IPS-18a (cell line): ENCODE results near the gene MET.
A peak's percentile ranks its signal among the peaks of the same experiment; 100 is the strongest.

Experiments used
- H3K27ac ChIP-seq: one replicate; pipeline ENCODE4 v1.5.1; 2013; ENCODE audit warnings: low read length
- H3K27me3 ChIP-seq: one replicate; pipeline ENCODE4 v1.6.1; 2013; ENCODE audit warnings: mild to moderate bottlenecking, low read length; ENCODE audit not compliant: control insufficient read depth, insufficient read depth
- H3K36me3 ChIP-seq: one replicate; pipeline ENCODE4 v1.6.1; 2013; ENCODE audit warnings: low read depth, low read length; ENCODE audit not compliant: control insufficient read depth
- H3K4me1 ChIP-seq: one replicate; pipeline ENCODE4 v1.6.1; 2013; ENCODE audit warnings: low read depth, low read length; ENCODE audit not compliant: control insufficient read depth
- H3K4me3 ChIP-seq: one replicate; pipeline ENCODE4 v1.5.1; 2013; ENCODE audit warnings: low read length
- H3K9ac ChIP-seq: one replicate; pipeline ENCODE4 v1.6.1; 2013; ENCODE audit warnings: mild to moderate bottlenecking, low read length, moderate library complexity
- H3K9me3 ChIP-seq: one replicate; pipeline ENCODE4 v1.6.1; 2013; ENCODE audit warnings: low read depth, low read length; ENCODE audit not compliant: control insufficient read depth

Gene MET

DNA sequence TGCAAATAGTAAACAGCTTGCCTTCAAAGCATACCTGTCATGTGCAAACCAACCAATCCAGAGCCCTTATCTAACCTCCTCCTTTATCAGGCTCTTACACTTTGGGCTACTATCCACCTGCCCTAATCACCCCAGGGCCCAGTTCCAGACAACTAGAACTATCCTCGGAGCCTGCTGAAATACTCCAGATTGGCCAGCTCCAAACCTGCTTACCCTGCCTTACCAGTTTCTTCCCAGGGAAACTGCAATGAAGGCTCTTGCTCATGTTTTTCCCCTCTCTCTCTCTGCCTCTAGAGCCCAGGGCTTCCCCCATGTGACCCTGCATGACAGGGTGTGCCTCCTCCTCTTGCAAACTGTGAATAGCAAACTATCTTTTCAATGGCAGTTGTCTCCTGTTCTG lies 109.0 kb downstream of the MET start:
- peaks cover 18% of the 10 kb centered on the region for H3K4me1 ChIP-seq
- no peak overlapping the region for H3K4me3 ChIP-seq
- no peaks in the 10 kb centered on the region for H3K36me3 ChIP-seq
- no peaks in the 10 kb centered on the region for H3K27me3 ChIP-seq
- H3K27ac ChIP-seq = no peak overlapping the region
- H3K9me3 ChIP-seq = no peaks in the 10 kb centered on the region
- no peak overlapping the region for H3K9ac ChIP-seq

DNA sequence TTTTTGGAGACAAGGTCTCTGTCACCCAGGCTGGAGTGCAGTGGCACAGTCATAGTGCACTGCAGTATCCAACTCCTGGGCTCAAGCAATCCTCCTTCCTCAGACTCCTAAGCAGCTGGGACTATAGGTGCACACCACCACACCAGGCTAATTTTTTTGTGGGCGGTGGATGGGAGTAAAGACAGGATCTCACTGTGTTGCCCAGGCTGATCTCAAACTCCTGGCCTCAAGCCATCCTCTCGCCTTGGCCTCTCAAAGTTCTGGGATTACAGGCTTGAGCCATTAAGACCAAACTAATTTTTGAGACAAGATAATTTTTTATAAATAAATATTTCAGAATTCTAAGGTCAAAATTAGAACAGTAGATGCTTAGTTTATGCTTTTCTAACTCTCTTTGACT lies 109.6 kb downstream of the MET start:
- H3K27me3 ChIP-seq = no peaks in the 10 kb centered on the region
- H3K36me3 ChIP-seq = no peaks in the 10 kb centered on the region
- H3K9me3 ChIP-seq = no peaks in the 10 kb centered on the region
- no peak overlapping the region for H3K9ac ChIP-seq
- H3K4me3 ChIP-seq = no peak overlapping the region
- no peak overlapping the region for H3K27ac ChIP-seq
- peaks cover 18% of the 10 kb centered on the region for H3K4me1 ChIP-seq

DNA sequence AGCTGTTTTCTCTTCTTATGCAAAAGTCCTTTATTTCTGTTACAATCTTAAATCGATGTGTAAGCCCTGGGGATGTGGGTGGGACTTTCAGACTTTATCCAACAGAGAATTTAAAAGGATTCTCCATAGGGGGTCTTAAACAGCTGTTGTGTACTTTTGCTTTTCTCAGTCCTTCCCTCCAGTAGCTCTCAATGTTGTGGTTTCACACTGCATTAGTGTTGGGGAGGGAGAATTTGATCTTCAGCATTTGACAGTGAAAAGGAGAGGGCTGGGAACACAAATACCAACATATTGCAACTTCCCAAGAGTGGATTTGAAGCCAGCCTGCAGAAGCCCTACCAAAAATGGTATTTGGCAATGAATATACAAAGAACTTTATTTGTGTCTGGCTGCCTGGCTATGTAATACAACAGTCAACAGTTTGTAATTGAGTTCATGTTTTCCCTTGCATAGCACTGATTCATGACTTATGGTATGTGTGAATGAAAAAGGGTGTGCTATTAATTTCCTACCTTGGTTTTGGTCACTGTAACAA lies 110.2 kb downstream of the MET start:
- H3K4me3 ChIP-seq = peak overlapping the region; percentile 27
- no peak overlapping the region for H3K27ac ChIP-seq
- no peaks in the 10 kb centered on the region for H3K27me3 ChIP-seq
- H3K9me3 ChIP-seq = no peaks in the 10 kb centered on the region
- no peak overlapping the region for H3K9ac ChIP-seq
- peaks cover 18% of the 10 kb centered on the region for H3K4me1 ChIP-seq
- H3K36me3 ChIP-seq = no peaks in the 10 kb centered on the region

DNA sequence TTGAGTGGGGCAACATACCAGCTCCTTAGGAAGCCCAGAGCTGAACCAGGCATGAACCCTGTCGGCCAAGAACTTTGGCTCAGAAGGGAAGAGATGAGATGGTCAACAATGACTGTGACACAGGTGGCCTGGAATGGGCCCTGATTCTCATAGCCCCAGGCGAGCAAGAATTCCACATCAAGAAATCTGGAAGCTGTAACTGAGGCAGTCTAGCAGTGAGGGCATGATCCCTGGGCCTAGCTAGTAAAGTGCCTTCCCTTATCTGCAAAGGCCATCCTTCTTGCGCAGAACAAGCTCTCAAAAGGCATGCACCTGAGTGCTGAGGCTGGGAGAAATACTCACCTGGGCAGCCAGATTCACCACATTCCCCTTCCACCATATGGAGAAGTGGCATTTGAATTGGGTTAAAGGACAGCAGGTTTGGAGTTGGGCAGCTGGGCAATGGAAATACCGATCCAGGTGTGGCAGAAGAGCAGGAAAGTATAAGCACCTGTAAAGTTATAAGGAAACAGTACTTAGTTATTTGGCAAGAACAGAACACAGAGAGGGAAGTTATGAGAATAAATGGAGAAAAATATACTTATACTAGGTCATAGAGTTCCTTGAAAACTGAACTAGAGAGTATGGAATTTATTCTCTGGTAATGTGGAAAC lies 111.8 kb downstream of the MET start:
- Histone ChIP-seq H3K36me3 (no peaks in the 10 kb centered on the region), H3K27ac (no peak overlapping the region), H3K27me3 (no peaks in the 10 kb centered on the region), H3K4me3 (no peak overlapping the region), H3K4me1 (peaks cover 18% of the 10 kb centered on the region), H3K9me3 (no peaks in the 10 kb centered on the region), H3K9ac (no peak overlapping the region)

DNA sequence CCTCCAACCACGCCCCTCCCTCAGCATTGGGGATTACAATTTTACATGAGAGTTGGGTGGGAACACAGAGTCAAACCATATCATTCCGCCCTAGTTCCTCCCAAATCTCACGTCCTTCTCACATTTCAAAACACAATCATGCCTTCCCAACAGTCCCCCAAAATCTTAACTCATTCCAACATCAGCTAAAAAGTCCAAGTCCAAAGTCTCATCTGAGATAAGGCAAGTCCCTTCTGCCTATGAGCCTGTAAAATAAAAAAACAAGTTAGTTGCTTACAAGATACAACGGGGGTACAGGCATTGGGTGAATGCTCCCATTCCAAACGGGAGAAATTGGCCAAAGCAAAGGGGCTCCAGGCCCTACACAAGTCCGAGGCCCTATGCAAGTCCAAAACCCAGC lies 112.7 kb downstream of the MET start:
- no peak overlapping the region for H3K9ac ChIP-seq
- no peaks in the 10 kb centered on the region for H3K27me3 ChIP-seq
- H3K4me3 ChIP-seq = no peak overlapping the region
- no peaks in the 10 kb centered on the region for H3K36me3 ChIP-seq
- no peaks in the 10 kb centered on the region for H3K9me3 ChIP-seq
- peaks cover 18% of the 10 kb centered on the region for H3K4me1 ChIP-seq
- no peak overlapping the region for H3K27ac ChIP-seq

DNA sequence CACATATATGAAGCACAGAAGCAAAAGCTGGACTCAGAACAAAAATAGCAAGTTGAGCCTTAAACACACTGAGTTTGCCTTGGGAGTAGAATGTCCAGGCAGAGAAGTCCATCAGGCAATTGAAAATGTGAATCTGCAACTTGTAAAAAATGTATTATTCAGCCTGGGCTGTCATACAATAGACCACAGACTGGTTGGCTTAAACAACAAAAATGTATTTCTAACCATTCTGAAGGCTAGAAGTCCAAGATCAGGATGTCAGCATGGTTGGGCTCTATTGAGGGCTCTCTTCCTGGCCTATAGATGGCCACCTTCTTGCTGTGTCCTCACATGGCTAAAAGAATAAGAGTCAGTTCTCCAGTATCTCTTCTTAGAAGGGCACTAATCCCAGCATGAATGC lies 113.8 kb downstream of the MET start:
- peaks cover 18% of the 10 kb centered on the region for H3K4me1 ChIP-seq
- H3K36me3 ChIP-seq = no peaks in the 10 kb centered on the region
- H3K27me3 ChIP-seq = no peaks in the 10 kb centered on the region
- H3K4me3 ChIP-seq = no peak overlapping the region
- no peaks in the 10 kb centered on the region for H3K9me3 ChIP-seq
- H3K9ac ChIP-seq = no peak overlapping the region
- no peak overlapping the region for H3K27ac ChIP-seq

DNA sequence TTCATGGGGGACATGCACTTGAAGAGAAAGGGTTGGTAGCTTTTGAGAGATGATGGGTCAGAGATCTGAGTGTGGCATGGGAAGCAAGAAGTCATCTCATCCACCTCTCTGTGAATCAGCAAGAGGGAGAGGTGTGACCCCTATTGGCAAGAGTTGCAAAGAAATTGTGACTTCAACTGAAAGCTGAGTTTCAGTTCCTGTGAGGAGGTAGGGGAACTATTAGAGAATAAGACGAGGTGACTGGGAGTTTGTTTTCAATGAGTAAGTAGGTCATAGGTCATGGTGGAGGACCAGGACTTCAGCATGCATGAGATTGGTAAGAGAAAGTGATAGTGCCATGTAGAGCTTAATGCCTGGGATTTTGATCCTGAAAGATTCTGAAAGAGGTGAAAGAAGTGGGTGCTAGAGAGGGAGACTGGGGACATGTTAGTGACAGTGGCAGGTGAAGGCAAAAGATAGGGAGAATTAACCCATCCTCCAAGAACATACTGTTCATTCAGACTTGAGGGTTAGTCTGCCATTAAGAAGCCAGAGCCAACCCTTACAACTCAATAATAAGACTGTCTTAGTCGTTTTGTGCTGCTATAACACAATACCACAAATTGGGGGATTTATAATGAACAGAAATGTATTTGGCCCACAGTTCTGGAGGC lies 114.9 kb downstream of the MET start:
- Histone ChIP-seq H3K27ac (no peak overlapping the region), H3K9me3 (no peaks in the 10 kb centered on the region), H3K4me3 (no peak overlapping the region), H3K36me3 (no peaks in the 10 kb centered on the region), H3K27me3 (no peaks in the 10 kb centered on the region), H3K9ac (no peak overlapping the region), H3K4me1 (peaks cover 14% of the 10 kb centered on the region)

DNA sequence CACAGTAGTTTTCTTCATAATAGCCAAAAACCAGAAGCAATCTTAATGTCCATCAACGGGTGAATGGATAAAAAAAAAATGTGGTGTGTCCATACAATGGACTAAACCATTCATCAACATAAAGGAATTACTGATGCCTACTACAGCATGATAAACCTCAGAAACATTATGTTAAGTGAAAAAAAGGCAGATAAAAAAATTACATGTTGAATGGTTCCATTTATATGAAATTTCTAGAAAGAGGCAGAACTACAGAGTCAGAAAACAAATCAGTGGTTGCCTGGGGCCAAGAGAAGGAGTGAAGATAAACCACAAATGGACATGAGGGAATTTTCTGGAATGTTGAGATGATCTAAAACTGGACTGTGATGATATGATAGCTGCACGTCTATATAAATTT lies 115.9 kb downstream of the MET start:
- Histone ChIP-seq H3K27ac (no peak overlapping the region), H3K4me1 (peaks cover 7% of the 10 kb centered on the region), H3K4me3 (no peak overlapping the region), H3K27me3 (no peaks in the 10 kb centered on the region), H3K36me3 (no peaks in the 10 kb centered on the region), H3K9me3 (no peaks in the 10 kb centered on the region), H3K9ac (no peak overlapping the region)

DNA sequence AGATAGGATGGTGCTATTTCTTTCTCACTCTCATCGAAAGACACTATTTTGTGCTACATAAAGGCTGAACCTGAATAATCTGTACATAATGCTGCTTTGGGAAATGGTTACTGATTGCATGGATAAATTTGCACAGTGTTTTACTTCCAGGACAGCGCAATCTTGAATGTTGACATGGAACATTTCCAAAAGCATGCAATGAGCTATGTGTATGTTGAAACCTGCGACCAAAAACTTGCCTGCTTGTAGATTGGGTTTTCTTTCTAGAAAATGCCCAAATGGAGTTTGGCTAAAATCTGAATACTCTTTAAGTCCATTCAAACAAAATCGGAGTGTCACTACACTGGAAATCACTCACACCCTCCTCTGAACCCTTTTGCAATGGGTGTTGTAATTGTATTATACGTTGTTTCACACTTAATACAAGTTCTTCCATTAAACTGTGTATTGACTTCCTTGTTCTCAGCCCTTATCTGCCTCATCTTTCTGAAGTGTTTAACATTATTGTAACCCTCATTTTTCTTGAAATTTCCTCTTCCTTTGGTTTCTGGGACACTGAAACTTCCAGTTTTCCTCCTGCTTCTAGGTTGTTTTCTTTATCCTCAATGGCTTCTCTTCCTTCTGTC lies 116.7 kb downstream of the MET start:
- Histone ChIP-seq H3K36me3 (no peaks in the 10 kb centered on the region), H3K27me3 (no peaks in the 10 kb centered on the region), H3K9me3 (no peaks in the 10 kb centered on the region), H3K4me1 (peaks cover 3% of the 10 kb centered on the region), H3K9ac (no peak overlapping the region), H3K27ac (no peak overlapping the region), H3K4me3 (no peak overlapping the region)

DNA sequence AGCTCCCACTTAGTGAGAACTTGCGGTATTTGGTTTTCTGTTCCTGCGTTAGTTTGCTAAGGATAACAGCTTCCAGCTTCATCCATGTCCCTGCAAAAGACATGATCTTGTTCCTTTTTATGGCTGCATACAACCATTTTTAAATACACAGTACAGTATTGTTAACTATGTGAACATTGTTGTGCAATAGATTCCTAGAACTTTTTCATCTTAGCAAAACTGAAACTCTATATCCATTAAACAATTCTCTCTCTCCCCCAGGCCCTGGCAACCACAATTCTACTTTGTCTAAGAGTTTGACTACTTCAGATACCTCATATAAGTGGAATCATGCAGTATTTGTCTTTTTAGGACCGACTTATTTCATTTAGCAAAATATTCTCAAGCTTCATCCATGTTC lies 118.0 kb downstream of the MET start:
- no peaks in the 10 kb centered on the region for H3K36me3 ChIP-seq
- H3K27ac ChIP-seq = no peak overlapping the region
- no peaks in the 10 kb centered on the region for H3K9me3 ChIP-seq

DNA sequence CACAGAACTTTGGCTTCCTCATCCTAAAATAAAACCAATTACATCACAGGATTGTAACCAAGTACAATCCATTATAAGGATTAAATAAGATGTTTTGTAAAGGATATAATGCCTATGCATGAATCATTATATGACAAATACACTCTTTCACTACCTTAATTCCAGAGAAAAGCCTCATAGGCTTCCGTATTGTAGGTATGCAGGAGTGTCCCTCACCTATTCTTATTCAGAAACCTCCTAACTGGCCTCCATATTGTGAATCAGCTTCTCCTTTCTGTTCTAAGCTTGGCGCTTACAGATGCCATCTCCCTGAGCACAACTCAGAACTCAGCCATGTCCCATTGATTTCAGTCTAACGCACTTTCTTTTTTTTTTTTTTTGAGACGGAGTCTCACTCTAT lies 120.8 kb downstream of the MET start:
- H3K27me3 ChIP-seq = no peaks in the 10 kb centered on the region
- no peak overlapping the region for H3K9ac ChIP-seq
- H3K4me1 ChIP-seq = peaks cover 3% of the 10 kb centered on the region
- H3K4me3 ChIP-seq = no peak overlapping the region
- no peaks in the 10 kb centered on the region for H3K36me3 ChIP-seq
- H3K9me3 ChIP-seq = no peaks in the 10 kb centered on the region
- no peak overlapping the region for H3K27ac ChIP-seq

More for the DNA sequence above, 118.0 kb downstream of the MET start:
- peaks cover 3% of the 10 kb centered on the region for H3K4me1 ChIP-seq
- H3K9ac ChIP-seq = no peak overlapping the region
- H3K4me3 ChIP-seq = no peak overlapping the region
- no peaks in the 10 kb centered on the region for H3K27me3 ChIP-seq
